ENCODE data around the gene C2orf81. TPM values are rescaled to one million over a fixed set of nuclear protein-coding genes. Genes with fewer than 3 reads are reported as not detected.

The C2orf81 gene
- total and polyA plus RNA-seq, 10 of the 15 experiments (the other 5 are each of a cell fraction or from before 2014, with no cell fraction given) = 0.10 to 9.8 (median 2.7) TPM

GRCh38 chr2:74426181-74426758, 4.9 kb upstream of the C2orf81 start:
- Histone ChIP-seq H3K9ac (ENCODE audit: control insufficient read depth, insufficient read depth, low read length) (no peak overlapping the region), H3K4me1 (ENCODE audit: control insufficient read depth, insufficient read depth, low read length) (peaks cover 7% of the 10 kb centered on the region; the same call in 1 of the 2 replicates), H4K20me1 (ENCODE audit: control insufficient read depth, insufficient read depth) (no peaks in the 10 kb centered on the region), H3K9me3 (replicated peaks; ENCODE audit: control insufficient read depth, insufficient read depth, low read length) (no peaks in the 10 kb centered on the region), H3K79me2 (ENCODE audit: control insufficient read depth, insufficient read depth, low read length) (peaks cover 9% of the 10 kb centered on the region), H3K4me2 (ENCODE audit: control insufficient read depth, insufficient read depth) (no peak overlapping the region), H3K4me3 (no peak overlapping the region), H3K27ac (ENCODE audit: control insufficient read depth, insufficient read depth) (no peak overlapping the region), H2AFZ (ENCODE audit: control insufficient read depth, low read depth, low read length) (no peak overlapping the region), H3K36me3 (ENCODE audit: control insufficient read depth in 2 of 2, insufficient read depth in 2 of 2, low read length in 1 of 2) (peaks cover 0 to 12% of the 10 kb centered on the region in 2 experiments; a peak in 1 of 4 replicates), H3K27me3 (replicated peaks in 1 of 2; ENCODE audit: control insufficient read depth in 2 of 2, insufficient read depth in 2 of 2, low read length in 1 of 2) (no peaks in the 10 kb centered on the region)
- ATAC-seq (no peak), DNase-seq (ENCODE audit: low read depth, low spot score) (no peak), FAIRE-seq (no peak)
- intact Hi-C loops (cut with micrococcal nuclease; ENCODE audit: unreplicated experiment) (no loop called here), in situ Hi-C loops (cut with MboI) (no loop called here)
- ChIA-PET RAD21 (ENCODE audit: unreplicated experiment) (interaction anchor here (0.6 kb wide), 1 partner anchor 40 kb away, joined by 3 read pairs; no protein-coding TSS in a partner anchor), POLR2A (no interaction called here), CTCF (no interaction called here), SMC1A (ENCODE audit: uncharacterized antibody, unreplicated experiment) (no interaction called here)
- no TSS peak for BruUV-seq (replicated peaks)
- TF ChIP-seq E4F1 (IDR thresholded peaks at IDR 0.05; ENCODE audit: borderline replicate concordance, partially characterized antibody) = no peak
- 84% methylated on average over 14 of the region's 14 CpGs for WGBS (ENCODE audit: insufficient coverage, insufficient replicate concordance, low lambda C conversion rate, missing lambda C conversion rate)

- Histone ChIP-seq H3K9ac (ENCODE audit: control insufficient read depth, insufficient read depth, low read length) (no peak overlapping the region), H2AFZ (ENCODE audit: control insufficient read depth, low read depth, low read length) (no peak overlapping the region), H3K4me1 (ENCODE audit: control insufficient read depth, insufficient read depth, low read length) (peaks cover 8% of the 10 kb centered on the region; the same call in 1 of the 2 replicates), H3K27me3 (replicated peaks in 1 of 2; ENCODE audit: control insufficient read depth in 2 of 2, insufficient read depth in 2 of 2, low read length in 1 of 2) (no peaks in the 10 kb centered on the region), H3K9me3 (replicated peaks; ENCODE audit: control insufficient read depth, insufficient read depth, low read length) (no peaks in the 10 kb centered on the region), H4K20me1 (ENCODE audit: control insufficient read depth, insufficient read depth) (no peaks in the 10 kb centered on the region), H3K36me3 (ENCODE audit: control insufficient read depth in 2 of 2, insufficient read depth in 2 of 2, low read length in 1 of 2) (peaks cover 0 to 12% of the 10 kb centered on the region in 2 experiments; a peak in 1 of 4 replicates), H3K79me2 (ENCODE audit: control insufficient read depth, insufficient read depth, low read length) (peaks cover 9% of the 10 kb centered on the region), H3K27ac (ENCODE audit: control insufficient read depth, insufficient read depth) (no peak overlapping the region), H3K4me3 (no peak overlapping the region), H3K4me2 (ENCODE audit: control insufficient read depth, insufficient read depth) (no peak overlapping the region)
- in situ Hi-C loops (cut with MboI) = no loop called here
- no TSS peak for BruUV-seq (replicated peaks)
- DNase-seq (ENCODE audit: low read depth, low spot score) (no peak), FAIRE-seq (no peak), ATAC-seq (no peak)
- WGBS (ENCODE audit: insufficient coverage, insufficient replicate concordance, low lambda C conversion rate, missing lambda C conversion rate) = 89% methylated on average over 7 of the region's 7 CpGs
- POLR2A ChIA-PET = no interaction called here
- RAD21 ChIA-PET (ENCODE audit: unreplicated experiment) = no interaction called here
- CTCF ChIA-PET = no interaction called here
- SMC1A ChIA-PET (ENCODE audit: uncharacterized antibody, unreplicated experiment) = interaction anchor here (0.9 kb wide), 1 partner anchor 16 kb away, joined by 3 read pairs; no protein-coding TSS in a partner anchor
- intact Hi-C loops (cut with micrococcal nuclease; ENCODE audit: unreplicated experiment) = no loop called here
- TF ChIP-seq USF2 (IDR thresholded peaks at IDR 0.05; ENCODE audit: borderline replicate concordance, low read depth, low read length) (no peak), ZBTB40 (IDR thresholded peaks at IDR 0.05; ENCODE audit: borderline replicate concordance) (no peak), ZBED1 (IDR thresholded peaks at IDR 0.05; ENCODE audit: borderline replicate concordance) (no peak), SUPT20H (IDR thresholded peaks at IDR 0.05; ENCODE audit: borderline replicate concordance, control insufficient read depth, low read depth, low read length) (no peak), IRF4 (IDR thresholded peaks at IDR 0.05; ENCODE audit: low read depth, low read length) (no peak), MYB (IDR thresholded peaks at IDR 0.05; ENCODE audit: borderline replicate concordance, low read depth, low read length) (no peak), JUNB (IDR thresholded peaks at IDR 0.05) (no peak)
Measured at GRCh38 chr2:74425523-74425922, 4.1 kb upstream of the C2orf81 start.
